Stimulated activated naive CD8-positive, alpha-beta T cell treated with anti-CD3 and anti-CD28 coated beads, Interleukin-15, Interleukin-2, amounts not matched to agents 100 U/mL and 50 U/mL, for 24 hours (primary cell): Measurements from ENCODE around the gene CDHR3.
"Not testable (repeated sequence)": the region's sequence is repeated elsewhere in the genome, so short reads cannot be mapped to it uniquely, and the experiment has no call there.

Experiments
- ATAC-seq: fragments of 150-1000 bp; cut with Tn5 transposase; one replicate; pipeline ENCODE4 v1.10.0; 2021
- DNase-seq: peaks from one replicate; pipeline ENCODE4 v3.0.0; 2021

CDHR3 gene

DNA sequence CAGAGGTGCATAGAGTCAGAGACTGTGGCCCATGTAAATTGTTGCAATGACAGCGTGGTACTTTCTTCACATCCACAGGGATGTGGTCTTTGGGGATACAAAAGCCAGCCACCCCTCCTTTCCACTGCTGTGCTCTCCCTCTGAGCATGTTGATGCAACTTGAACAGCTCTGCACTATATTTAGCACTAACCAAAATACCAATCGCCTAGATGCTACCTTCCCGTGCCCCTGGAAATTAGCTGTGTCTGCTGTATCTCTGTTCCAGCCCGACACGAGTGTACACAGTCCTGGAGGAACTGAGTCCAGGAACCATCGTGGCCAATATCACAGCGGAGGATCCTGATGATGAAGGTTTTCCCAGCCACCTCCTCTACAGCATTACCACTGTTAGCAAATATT, 38.1 kb downstream of the CDHR3 start:
- DNase-seq (no peak), ATAC-seq (no peak)

DNA sequence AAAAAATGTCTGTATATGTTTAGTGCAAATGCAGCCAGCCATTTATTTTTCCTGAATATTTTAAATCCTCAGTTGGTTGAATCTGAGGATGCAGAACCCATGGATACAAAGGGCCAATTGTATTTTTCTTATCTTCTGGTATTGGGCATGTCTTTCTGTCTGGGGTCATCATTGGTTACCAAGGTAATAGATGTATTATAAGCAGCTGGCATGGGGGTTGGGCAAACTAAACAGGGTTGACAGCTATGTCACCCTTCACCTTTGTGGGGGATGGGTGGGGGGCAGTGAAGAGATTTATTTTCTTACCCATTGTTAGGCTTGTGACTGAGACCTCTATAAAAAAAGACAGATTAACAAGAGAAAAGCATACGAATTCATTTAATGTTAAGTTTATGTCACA, 38.8 kb downstream of the CDHR3 start:
- DNase-seq: no peak

DNA sequence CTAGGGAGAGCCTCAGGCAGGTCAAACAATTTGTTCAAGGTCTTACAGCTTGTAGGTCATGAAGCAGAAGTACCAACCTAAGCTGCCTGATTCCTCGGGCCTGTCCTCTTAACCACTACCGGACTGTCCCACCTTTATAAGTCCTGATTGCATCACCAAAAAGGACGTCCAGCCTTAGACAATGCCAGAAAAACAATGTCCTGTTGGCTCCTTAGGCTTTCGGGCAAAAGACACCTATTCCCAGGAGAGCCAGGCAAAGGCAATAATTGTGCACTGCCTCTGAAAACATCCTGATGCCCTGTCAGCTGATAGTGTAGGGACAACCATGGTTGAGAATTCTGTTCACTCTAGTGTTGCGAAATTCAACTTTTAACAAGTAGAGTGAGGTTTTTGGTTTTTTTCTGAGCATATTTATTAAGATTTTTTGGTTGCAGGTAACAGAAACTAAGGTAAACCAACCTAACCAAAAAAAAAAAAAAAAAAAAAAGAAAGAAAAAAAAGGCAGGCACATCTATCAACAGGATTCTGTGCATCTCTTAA, 40.5 kb downstream of the CDHR3 start:
- DNase-seq: no peak
- ATAC-seq: no peak

More for the DNA sequence above, 38.8 kb downstream of the CDHR3 start:
- ATAC-seq: no peak

- DNase-seq: no peak
- ATAC-seq: no peak
Observed at GRCh38 chr7:106006906-106007305, 43.8 kb downstream of the CDHR3 start.

GRCh38 chr7:106007796-106008195, 44.7 kb downstream of the CDHR3 start:
- DNase-seq, ATAC-seq: not testable (repeated sequence)

- ATAC-seq (peak; percentile 97), DNase-seq (peak; percentile 83)
Observed at GRCh38 chr7:106009503-106010226, 46.6 kb downstream of the CDHR3 start.

DNA sequence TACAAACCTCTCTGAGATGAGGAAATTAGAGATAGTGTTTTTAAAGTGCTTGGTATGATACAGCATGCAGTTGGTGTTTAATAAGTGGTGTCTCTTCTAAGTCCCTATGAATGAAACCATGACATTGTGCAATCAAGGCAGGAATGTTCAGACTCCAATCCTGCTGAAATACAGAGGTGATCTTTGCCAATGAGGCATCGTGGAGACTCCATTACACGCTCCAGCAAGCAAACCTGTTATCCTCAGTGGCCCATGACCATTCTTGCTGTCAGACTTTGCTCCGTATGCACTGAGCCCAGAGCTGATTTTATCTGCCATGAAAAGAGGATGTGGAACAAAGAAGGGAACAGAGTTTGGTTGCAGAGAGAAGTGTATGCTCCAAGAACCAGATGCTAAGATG, 47.3 kb downstream of the CDHR3 start:
- DNase-seq (no peak), ATAC-seq (no peak)

DNA sequence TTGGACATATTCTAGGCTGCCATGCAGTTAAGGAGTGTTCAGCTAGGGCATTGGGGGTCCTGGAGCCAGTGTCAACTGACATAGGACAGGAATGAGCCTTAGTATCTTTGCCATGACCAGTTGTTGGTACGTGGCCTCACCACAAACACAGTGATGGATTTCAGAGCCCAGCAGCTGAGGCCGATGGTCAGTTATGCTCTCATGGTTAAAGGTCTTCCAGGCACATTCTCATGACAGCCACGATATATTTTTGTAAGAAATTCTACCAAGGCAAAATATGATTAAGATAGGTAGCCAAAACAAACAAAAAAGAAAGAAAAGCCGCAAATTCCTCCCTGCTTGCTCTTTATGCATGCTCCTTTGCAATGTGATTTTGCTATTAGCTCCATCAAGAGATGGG, 47.8 kb downstream of the CDHR3 start:
- no peak for DNase-seq
- ATAC-seq: no peak

GRCh38 chr7:106012184-106012583, 49.1 kb downstream of the CDHR3 start:
- DNase-seq (no peak), ATAC-seq (no peak)

- no peak for ATAC-seq
- no peak for DNase-seq
Observed at GRCh38 chr7:106012935-106013439, 49.9 kb downstream of the CDHR3 start.

- ATAC-seq: no peak
- no peak for DNase-seq
Observed at GRCh38 chr7:106015381-106016218, 52.5 kb downstream of the CDHR3 start.

DNA sequence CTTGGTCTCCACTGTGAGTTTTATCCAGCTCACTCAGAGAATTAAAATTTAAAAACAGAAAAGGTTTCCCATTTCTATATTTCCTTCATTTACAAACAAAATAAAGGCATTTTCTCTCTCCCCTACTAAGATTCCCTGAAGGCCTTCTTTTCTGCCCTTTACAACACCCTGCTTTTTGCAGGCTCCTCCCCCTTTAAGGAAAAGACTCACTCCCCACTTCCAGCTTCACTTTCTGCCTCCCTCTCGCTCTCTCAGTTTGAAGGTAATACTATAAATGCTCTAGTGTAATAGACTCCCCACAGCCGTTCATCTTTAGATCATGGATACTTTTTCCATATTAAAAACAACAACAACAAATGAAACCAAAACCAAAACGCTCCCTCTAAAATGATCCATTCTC, 53.3 kb downstream of the CDHR3 start:
- DNase-seq (no peak), ATAC-seq (no peak)

GRCh38 chr7:106017657-106018056, 54.6 kb downstream of the CDHR3 start:
- no peak for DNase-seq
- ATAC-seq: no peak

GRCh38 chr7:106018566-106019469, 55.8 kb downstream of the CDHR3 start:
- ATAC-seq (no peak), DNase-seq (no peak)

- no peak for DNase-seq
- ATAC-seq: no peak
Observed at GRCh38 chr7:106019470-106019820, 56.4 kb downstream of the CDHR3 start.

DNA sequence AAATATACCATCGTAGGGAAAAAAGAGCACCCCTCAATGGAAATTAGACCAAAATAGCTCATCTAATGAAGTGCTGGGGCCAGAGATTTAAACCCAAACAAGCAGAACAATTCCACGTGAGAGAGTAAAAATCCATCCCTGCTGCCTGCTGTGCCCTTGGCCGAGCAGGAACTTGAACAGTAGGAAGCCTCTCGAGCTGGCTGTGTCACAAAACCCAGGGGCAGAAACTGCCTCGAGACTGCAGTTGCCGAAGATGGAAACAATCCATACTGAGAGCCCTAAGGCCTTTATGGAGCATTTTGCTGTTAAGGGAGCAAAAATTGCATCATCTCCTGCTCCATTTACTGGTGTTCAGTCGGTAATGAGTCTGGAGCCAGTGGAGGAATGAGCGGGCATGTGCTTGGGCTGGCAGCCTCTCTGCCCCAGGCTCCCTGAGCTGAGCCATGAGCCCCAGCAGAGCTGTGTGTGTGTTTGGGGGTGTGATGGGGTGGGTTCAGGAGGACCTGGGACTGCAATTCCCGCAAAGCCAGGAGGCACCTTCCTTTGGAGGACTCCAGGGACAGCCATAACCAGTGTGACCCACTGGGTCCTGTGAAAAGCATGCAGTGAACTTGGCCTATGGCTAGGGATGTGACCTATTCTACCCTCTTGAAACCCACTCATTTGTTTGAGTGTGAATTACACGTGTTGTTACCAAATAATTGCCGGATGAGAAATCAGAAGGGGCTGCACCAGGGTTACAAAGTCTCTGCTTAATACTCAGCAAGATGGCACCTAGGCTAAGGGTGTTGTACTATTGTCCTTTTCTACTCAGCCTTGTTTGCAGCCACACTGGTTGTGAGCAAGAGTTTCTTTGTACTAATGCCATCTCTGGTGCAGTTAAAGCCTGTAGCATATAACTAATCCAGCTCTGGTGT, 58.3 kb downstream of the CDHR3 start:
- DNase-seq: no peak
- ATAC-seq: peak; percentile 25

DNA sequence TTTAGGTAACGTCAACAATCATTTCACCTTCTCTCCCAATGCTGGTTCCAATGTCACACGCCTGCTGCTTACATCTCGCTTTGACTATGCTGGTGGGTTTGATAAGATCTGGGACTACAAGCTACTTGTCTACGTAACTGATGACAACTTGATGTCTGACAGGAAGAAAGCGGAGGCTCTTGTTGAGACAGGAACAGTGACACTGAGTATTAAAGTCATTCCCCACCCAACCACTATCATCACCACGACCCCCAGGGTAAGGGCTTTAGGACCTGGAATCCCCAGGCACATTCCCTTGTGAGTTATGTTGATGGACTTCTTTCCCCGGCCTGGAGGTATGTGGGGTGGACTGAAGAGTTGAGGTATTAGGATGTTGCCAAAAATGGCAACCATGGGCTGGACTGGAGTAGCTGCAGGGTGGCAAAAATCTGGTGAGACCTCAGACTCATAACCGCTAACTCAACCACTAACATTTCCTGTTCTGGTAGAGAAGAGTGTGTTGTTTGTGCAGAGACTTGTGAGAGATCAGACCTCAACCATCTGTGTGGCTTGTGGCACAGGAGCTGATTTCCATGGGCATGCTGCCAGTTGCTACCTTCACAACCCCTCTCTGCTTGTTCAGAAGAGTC, 59.2 kb downstream of the CDHR3 start:
- DNase-seq: peak; percentile 72
- ATAC-seq: peak; percentile 85

- ATAC-seq (no peak), DNase-seq (no peak)
Observed at GRCh38 chr7:106023369-106024322, 60.6 kb downstream of the CDHR3 start.

DNA sequence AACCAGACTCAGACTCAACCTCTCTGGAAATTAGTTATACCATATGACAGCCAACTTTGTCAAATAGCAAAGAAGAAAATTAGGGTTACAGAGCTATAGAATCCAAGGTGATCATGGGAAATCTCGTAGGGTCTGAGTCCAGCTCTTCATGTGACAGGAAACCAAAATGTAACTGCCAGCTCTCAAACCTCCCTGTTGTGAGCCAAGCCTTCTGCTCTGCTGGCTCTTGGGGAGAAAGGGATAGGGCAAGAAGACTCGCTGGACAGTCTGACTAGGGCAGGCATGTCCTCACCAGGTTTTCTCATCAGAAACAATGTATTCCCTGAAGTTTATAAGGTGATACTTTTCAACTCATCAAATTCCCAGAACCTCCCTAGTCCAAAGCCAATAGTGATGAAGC, 63.0 kb downstream of the CDHR3 start:
- ATAC-seq (no peak), DNase-seq (no peak)
